Left lobe of liver (tissue), 2 donors: ENCODE data around the gene ZRANB3. TPM values are rescaled to one million over a fixed set of nuclear protein-coding genes. Genes with fewer than 3 reads are reported as not detected.
"Not testable (repeated sequence)": the region's sequence is repeated elsewhere in the genome, so short reads cannot be mapped to it uniquely, and the experiment has no call there.

Source experiments
- ATAC-seq: fragments of 200-7000 bp; cut with Tn5 transposase; one replicate; pipeline ENCODE4 v1.9.1; 2020; ENCODE audit warnings: mild to moderate bottlenecking, moderate library complexity
- DNase-seq: peaks from one replicate; pipeline ENCODE4 v3.0.0-alpha.2; 2020; ENCODE audit warnings: low spot score
- total RNA-seq: library from RNA; stranded (reverse); gene quantifications from one replicate; pipeline ENCODE4 v1.2.1, GENCODE V29; 2021
- donor health status: DM: no; HTN: no; CAD: no; lungs with moderate emphysema.
- donor health status: DM: no; HTN: yes; CAD: no.

The ZRANB3 gene
- total RNA-seq, 1 donor from 2014 or later, result 2.9 TPM

DNA sequence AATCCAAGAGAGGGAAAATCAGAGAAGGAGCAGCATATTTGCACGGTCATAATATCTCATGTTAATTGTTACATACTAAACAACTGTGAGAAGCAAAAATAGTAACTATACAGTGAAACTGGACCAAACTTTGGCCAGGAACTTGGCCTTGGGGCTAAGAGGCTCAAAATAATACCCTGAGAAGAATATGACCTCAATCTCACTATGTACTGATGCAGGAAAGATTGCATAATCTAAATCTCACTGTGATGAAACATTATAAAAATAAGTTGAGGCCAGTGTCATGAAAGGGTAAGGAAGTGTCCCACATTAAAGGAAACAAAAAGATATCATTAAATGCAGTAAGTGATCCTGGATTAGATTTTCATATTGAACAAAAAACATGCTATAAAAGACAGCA lies 36.5 kb downstream of the ZRANB3 start:
- no peak for ATAC-seq
- DNase-seq, result no peak

DNA sequence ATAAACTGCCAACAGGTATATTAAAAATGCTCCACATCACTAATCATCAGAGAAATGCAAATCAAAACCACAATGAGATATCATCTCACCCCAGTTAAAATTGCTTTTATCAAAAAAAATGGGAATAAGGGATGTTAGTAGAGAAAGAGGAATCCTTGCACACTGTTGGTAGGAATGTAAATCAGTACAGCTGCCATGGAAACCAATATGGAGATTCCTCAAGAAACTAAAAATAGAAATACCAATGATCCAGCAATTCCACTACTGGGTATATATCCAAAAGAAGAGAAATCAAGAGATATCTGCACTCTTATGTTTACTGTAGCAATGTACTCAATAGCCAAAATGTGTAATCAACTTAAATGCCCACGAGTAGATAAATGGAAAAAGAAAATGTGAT lies 40.6 kb downstream of the ZRANB3 start:
- no peak for ATAC-seq

DNA sequence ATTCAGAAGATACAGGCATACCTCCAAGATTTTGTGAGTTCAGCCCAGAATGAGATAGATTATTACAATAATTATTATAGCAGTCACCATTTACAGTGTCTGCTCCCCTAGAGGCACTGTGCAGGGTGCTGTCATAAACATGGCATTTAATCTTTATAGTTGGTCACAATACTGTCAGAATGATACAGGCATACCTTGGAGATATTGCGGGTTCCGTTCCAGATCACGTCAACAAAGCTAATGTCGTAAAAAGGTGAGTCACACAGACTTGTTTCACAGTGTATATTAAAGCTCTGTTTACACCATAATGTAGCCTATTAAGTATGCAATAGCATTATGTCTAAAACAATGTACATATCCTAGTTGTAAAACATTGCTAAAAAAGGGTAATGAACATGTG lies 45.6 kb downstream of the ZRANB3 start:
- ATAC-seq, result no peak
- no peak for DNase-seq

More for the DNA sequence above, 40.6 kb downstream of the ZRANB3 start:
- no peak for DNase-seq

DNA sequence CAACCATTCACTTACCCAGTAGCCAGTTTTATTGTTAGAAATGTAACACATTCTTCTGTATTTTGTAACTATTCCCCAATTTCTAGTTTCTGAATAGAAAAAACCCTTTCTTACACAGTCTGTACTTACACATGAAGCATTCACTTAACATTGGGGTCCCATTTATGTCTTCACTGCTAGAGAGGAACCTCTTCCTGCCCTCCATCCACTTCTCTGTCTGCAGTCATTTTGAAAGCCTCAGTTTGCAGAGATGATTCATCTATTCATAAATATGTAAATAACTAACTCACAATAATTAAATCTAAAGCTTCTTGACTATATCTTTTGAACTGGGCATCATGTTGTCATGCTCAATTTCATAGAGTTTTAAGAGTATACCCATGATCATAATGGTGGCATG lies 55.9 kb downstream of the ZRANB3 start:
- ATAC-seq (no peak), DNase-seq (no peak)

DNA sequence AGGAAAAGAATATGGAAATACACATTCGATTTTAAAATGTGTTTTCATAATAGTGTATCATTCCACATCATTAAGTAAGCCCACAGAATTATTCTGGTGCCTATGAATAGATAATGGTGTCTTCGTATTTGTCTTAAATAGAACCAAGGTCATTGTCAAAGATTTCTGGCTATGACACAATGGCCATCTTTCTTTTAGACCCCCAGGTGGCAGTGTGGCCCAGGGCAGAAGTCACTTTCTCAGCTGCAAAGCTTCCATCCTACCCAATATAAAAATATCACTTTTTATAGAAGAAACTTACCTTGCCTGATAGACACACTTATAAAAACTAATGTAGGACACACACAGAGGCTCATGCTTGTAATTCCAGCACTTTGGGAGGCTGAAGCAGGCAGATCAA lies 57.5 kb downstream of the ZRANB3 start:
- ATAC-seq, result peak; percentile 64
- DNase-seq, result no peak

DNA sequence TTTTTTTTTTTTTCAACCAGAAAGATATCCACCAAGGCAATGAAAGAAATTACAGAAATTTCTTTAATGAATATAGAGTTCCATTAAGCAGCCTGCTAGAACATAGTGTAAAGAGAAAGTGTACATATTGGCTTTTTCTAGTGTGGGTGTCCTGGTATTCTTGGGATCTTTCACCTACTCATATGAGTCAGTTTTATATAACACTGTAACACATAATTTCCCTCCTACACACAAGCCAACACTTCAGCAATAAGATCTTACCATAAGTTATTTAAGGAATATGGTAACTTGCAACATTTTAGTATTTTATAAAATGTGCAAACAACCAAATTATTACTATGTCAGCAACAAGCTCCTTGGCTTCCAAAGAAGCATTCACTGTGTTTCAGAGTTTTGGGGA lies 59.9 kb downstream of the ZRANB3 start:
- ATAC-seq (no peak), DNase-seq (no peak)

DNA sequence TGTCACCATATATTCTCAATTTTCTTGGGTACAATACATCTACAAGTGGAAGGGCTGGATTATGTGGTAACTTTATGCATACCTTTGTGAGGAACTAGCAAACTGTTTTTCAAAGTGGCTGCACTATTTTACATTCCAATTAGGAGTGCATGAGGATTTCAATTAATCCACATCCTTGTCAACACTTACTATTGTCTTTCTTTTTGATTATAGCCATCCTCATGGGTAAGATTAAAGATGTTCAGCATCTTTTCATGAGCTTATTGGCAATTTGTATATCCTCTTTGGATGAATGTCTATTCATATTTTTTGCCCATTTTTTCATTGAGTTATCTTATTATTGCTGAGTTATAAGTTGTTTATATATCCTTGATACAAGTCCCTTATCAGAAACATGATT lies 73.7 kb downstream of the ZRANB3 start:
- no peak for ATAC-seq
- no peak for DNase-seq

DNA sequence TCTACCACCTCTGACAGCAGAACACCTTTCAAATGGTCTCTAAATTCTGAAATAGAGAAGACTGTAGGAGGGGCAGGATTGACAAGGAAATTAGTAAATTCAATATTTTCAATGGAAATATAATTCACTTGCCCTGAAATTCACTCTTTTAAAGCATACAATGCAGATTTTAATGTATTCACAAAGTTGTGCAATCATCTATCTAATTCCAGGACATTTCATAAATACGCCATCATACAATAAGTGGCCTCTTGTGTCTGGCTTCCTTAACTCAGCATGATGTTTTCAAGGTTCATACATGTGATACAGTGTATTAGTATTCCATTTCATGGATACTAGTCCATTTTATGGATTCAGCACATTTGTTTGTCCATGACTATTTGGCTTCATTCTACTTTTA lies 74.2 kb downstream of the ZRANB3 start:
- ATAC-seq, result no peak

DNA sequence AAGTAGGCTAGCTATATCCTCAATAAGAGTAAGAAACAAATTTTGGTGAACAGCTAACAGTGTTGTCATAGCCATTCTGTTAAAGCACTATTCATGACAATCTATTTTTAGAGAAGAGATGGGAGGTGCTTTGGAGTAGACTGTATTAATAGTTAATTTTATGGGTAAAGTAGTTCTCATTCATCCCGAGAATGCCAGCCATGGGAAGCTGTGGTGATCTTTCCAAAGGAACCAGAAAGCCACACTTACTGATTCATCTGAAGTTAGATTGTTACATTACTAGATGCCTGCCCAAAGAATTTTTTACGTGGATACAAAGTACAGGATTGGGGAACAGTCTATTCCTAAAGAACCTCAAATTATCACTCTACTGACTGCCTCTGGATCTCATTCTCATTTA lies 74.6 kb downstream of the ZRANB3 start:
- ATAC-seq (no peak), DNase-seq (no peak)

More for the DNA sequence above, 74.2 kb downstream of the ZRANB3 start:
- DNase-seq, result no peak

DNA sequence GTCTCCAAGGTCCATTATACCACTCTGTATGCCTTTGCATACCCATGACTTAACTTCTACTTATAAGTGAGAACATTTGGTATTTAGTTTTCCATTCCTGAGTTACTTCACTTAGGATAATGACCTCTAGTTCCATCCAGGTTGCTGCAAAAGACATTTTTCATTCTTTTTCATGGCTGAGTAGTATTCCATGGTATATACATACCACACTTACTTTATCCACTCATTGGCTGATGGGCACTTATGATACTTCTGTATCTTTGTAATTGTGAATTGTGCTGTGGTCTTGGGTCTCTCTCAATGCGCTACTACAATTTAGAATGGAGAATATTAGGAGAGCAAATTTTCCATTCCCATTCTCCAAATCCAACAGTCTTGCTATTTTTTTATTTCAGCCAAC lies 76.4 kb downstream of the ZRANB3 start:
- DNase-seq (no peak), ATAC-seq (no peak)

DNA sequence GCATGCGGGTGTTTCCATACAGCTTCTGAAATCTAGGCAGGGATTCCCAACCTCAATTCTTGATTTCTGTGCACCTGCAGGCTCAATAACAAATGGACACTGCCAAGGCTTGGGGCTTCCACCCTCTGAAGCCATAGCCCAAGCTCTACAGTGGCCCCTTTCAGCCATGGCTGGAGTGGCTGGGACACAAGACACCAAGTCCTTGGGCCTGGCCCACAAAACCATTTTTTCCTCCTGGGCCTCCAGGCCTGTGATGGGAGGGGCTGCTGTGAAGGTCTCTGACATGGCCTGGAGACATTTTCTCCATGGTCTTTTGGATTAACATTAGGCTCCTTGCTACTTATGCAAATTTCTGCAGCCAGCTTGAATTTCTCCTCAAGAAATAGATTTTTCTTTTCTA lies 78.0 kb downstream of the ZRANB3 start:
- not testable (repeated sequence) for ATAC-seq, DNase-seq

DNA sequence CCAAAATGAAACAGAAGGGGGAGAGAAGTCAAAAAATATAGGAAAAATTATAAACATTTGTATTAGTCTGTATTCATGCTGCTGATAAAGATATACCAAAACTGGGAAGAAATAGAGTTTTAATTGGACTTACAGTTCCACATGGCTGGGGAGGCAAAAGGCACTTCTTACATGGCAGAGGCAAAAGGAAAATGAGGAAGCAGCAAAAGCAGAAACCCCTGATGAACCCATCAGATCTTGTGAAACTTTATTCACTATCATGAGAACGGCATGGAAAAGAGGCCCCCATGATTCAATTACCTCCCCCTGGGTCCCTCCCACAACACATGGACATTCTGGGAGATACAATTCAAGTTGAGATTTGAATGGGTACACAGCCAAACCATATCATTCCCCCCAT lies 79.1 kb downstream of the ZRANB3 start:
- ATAC-seq, result no peak

DNA sequence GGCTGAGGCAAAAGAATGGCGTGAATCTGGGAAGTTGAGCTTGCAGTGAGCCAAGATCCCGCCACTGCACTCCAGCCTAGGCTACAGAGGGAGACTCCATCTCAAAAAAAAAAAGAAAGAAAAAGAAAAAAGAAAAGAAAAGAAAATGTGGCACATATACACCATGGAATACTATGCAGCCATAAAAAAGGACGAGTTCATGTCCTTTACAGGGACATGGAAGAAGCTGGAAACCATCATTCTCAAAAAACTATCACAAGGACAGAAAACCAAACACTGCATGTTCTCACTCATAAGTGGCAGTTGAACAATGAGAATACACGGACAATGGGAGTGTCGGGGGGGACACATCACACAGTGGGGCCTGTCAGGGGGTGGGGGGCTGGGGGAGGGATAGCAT lies 88.0 kb downstream of the ZRANB3 start:
- not testable (repeated sequence) for ATAC-seq, DNase-seq

More for the DNA sequence above, 79.1 kb downstream of the ZRANB3 start:
- no peak for DNase-seq

DNA sequence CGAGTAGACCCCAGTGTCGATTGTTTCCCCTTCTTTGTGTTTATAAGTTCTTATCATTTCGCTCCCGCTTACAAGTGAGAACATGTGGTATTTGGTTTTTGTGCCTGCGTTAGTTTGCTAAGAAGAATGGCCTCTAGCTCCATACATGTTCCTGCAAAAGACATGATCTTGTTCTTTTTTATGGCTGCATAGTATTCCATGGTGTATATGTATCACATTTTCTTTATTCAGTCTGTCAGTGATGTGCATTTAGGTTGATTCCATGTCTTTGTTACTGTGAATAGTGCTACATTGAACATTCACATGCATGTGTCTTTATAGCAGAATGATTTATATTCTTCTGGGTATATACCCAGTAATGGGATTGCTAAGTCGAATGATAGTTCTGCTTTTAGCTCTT lies 95.9 kb downstream of the ZRANB3 start:
- DNase-seq, ATAC-seq: not testable (repeated sequence)

DNA sequence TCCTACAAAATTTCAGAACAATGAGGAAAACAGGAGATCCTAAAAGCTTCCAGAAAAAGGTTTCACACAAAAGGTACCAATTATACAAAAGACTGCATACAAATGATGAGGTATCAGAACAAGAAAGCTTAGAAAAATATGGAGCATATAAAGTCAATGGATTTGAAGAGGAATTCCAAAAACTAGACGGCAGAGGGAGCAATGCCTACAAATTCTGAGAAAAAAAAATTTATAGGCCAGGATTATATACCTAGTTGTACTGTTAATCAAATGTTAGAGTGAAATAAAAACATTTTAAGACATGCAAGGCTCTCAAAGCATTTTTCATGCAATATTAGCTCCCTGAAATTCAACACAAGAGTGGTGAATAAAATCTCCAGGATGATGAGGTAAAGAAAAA lies 106.2 kb downstream of the ZRANB3 start:
- no peak for ATAC-seq

DNA sequence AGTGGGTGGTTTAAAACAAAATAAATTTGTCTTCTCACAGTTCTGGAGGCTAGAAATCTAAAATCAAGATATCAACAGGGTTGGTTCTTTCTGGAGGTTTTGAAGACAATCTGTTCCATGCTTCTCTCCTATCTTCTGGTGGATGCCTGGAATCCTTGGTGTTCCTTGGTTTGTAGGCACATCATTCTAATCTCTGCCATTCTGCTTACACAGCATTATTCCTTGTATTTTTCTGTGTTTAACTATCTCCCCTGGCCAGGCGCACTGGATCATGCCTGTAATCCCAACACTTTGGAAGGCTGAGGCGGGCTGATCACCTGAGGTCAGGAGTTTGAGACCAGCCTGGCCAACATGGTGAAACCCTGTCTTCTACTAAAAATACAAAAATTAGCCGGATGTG lies 108.1 kb downstream of the ZRANB3 start:
- ATAC-seq (no peak), DNase-seq (no peak)

More for the DNA sequence above, 106.2 kb downstream of the ZRANB3 start:
- no peak for DNase-seq

DNA sequence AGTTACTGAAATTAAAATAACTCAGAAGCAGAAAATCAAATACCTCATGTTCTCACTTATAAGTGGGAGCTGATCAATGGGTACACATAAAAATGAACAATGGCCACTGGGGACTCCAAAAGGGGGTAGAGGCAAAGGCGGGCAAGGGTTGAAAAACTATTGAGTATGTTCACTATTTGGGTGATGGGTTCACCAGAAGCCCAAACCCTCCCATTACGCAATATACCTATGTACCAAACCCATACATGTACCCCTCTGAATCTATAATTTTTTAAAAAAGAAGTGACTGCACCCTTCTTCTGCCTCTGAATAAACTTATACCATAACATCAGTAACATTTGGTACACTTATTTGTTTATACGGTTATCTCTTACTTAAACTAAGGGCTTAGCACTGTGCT lies 119.4 kb downstream of the ZRANB3 start:
- ATAC-seq, result no peak
- DNase-seq, result no peak

DNA sequence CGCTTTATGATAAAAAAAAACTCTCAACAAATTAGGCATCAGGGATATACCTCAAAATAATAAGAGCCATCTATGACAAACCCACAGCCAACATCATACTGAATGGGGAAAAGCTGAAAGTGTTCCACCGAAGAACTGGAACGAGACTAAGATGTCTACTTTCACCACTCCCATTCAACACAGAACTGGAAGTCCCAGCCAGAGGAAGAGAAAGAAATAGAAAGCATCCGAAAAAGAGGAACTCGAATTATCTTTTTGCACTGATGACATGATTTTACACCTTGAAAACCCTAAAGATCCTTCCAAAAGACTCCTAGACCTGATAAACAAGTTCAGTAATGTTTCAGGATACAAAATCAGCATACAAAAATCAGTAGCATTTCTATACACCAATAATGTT lies 121.6 kb downstream of the ZRANB3 start:
- ATAC-seq (no peak), DNase-seq (no peak)

DNA sequence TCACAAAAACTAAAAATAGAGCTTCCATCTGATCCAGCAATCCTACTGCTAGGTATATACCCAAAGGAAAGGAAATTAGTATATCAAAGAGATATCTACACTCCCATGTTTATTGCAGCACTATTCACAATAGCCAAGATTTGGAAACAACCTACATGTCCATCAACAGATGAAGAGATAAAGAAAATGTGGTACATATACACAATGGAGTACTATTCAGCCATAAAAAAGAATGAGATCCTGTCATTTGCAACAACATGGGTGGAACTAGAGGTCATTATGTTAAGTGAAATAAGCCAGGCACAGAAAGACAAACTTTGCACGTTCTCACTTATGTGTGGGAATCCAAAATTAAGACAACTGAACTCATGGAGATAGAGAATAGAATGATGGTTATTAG lies 134.8 kb downstream of the ZRANB3 start:
- ATAC-seq, result not testable (repeated sequence)

DNA sequence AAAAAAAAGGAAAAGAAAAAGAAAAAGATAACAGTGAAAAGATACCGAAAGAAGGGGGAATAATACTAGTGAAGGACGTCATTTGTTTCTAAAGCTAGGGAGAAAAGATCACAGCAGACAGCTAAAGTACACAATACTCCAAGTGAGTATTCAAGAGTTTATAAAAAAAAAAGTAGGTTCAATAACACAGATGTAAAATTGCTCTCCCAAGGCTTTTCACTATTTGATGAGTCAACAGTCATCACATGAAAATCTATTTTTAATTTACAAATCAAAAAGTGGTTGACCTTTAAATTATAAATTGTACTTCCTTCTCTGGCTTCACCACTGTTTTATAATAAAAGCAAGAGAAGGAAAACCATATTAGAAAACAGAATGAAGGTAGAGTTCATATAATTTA lies 144.0 kb downstream of the ZRANB3 start:
- ATAC-seq (no peak), DNase-seq (no peak)

More for the DNA sequence above, 134.8 kb downstream of the ZRANB3 start:
- DNase-seq, result not testable (repeated sequence)

DNA sequence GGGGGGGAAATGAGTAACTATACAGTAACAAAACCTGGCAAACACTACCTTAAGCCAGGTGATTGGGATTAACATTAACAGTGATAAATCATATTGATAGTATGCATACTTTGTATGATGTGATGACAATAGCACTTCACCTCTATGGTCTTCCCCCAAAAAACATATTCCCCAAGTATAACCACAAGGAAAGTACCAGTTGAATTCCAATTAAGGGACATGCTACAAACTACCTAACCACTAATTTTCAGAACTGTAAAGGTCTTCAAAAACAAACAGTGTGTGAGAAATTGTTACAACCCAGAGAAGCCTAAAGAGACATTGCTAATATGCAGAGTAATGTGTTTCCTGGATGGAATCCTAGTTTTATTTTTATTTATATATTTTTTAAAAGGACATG lies 152.4 kb downstream of the ZRANB3 start:
- DNase-seq, result no peak
- ATAC-seq, result no peak

DNA sequence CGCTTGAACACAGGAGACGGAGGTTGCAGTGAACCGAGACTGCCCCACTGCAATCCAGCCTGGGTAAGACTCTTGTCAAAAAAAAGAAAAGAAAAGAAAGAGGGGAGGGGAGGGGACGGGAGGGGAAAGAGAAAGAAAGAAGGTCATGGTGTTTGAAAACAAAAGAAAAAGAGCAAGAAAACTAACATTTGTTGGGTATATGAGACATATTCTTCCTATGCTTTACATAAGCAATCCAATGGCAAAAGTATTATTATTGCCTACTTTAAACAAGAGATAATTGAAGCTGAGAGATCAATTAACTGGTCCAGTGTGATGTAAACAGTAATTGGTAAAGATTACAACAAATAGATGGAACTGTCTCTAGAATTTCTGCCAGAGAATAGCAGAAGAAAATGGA lies 157.3 kb downstream of the ZRANB3 start:
- no peak for DNase-seq
- ATAC-seq, result no peak

DNA sequence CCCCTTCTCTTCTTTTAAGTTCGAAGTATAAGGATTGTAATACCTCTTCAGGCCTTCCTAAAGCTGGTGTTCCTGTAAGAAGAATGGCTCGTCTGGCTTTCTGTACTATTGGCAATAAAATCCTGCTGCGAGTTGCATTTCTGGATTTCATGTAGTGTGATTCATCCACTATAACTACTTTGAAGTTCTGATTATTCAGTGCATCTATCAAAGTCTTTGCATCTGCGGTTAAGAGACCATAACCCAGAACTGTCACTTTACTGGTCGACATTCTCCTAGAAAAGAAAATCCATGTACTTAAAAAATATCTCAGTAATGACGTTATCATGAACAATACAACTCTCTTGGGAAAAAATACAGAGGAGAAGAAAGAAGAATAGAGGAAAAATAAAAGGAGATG lies 181.1 kb downstream of the ZRANB3 start:
- DNase-seq, result no peak
- ATAC-seq, result no peak
